Endothelial cell of umbilical vein (primary cell): ENCODE measurements around the gene NT5C3A. TPM values are rescaled to one million over a fixed set of nuclear protein-coding genes. Genes with fewer than 3 reads are reported as not detected.

Experiments used
- BruUV-seq: library from RNA; stranded (reverse); fragments of 400-500 nt; replicated peaks from 2 replicates; lab custom pipeline; 2021; lab: Mats Ljungman, UMichigan
- CTCF ChIA-PET: fragments of 300-600, 350-600 bp; sonication (Branson Sonifier 250); formaldehyde crosslinking; loops from one replicate; lab custom pipeline; 2021; ENCODE audit warnings: antibody characterized with exemption, inconsistent platforms; lab: Charles Lee
- POLR2A ChIA-PET: fragments of 300-600, 350-600 bp; sonication (Branson Sonifier 250); formaldehyde crosslinking; loops from one replicate; lab custom pipeline; 2021; ENCODE audit warnings: antibody characterized with exemption, inconsistent platforms; lab: Charles Lee
- DNase-seq: peaks from one replicate; pipeline ENCODE4 v3.0.0-alpha.2; 2011; ENCODE audit warnings: low read depth, low spot score
- FAIRE-seq: peaks from 2 replicates; lab custom pipeline; 2011; peaks lifted over from hg19 to GRCh38; lab: Jason Lieb, UNC
- H2AFZ ChIP-seq: 2 replicates; pipeline ENCODE4 v1.6.0; 2012; ENCODE audit warnings: low read depth, low read length, control low read depth, inconsistent platforms
- H3K27ac ChIP-seq: 2 replicates; pipeline ENCODE4 v1.5.1; 2011; ENCODE audit warnings: low read depth, mild to moderate bottlenecking, control low read depth, low read length, moderate library complexity; ENCODE audit not compliant: insufficient read depth
- H3K27me3 ChIP-seq, 2 experiments: 2 replicates each; pipeline versions ENCODE4 v1.6.0 to v1.6.1; 2011; ENCODE audit warnings: low read length in 2 of 2, mixed read lengths in 1 of 2; ENCODE audit not compliant: control insufficient read depth in 2 of 2, insufficient read depth in 2 of 2
- H3K36me3 ChIP-seq, 2 experiments: 2 replicates in 1 of 2; 3 replicates in 1 of 2; pipeline ENCODE4 v1.5.1; 2011; ENCODE audit warnings: low read length in 2 of 2, mild to moderate bottlenecking in 1 of 2, moderate library complexity in 1 of 2; ENCODE audit not compliant: control insufficient read depth in 2 of 2, insufficient read depth in 2 of 2; ENCODE audit errors: extremely low read depth in 1 of 2
- H3K4me1 ChIP-seq: 3 replicates; pipeline ENCODE4 v1.5.1; 2011; ENCODE audit warnings: mild to moderate bottlenecking, low read length; ENCODE audit not compliant: control insufficient read depth, insufficient read depth; ENCODE audit errors: extremely low read depth
- H3K4me2 ChIP-seq: 2 replicates; pipeline ENCODE4 v1.6.1; 2011; ENCODE audit warnings: low read length, control low read depth, mixed read lengths; ENCODE audit not compliant: insufficient read depth
- H3K4me3 ChIP-seq, 3 experiments: fragments of 200-600 bp in 1 of 3; sonication (generic), shearing (Covaris generic) in 1 of 3; replicated peaks in 1 of 3; 2 replicates each; pipeline ENCODE4 v1.5.1; 2011 to 2016; ENCODE audit warnings: control low read depth in 3 of 3, low read length in 3 of 3, mild to moderate bottlenecking in 2 of 3, inconsistent platforms in 1 of 3, low read depth in 1 of 3, moderate library complexity in 1 of 3; ENCODE audit not compliant: insufficient read depth in 1 of 3
- H3K79me2 ChIP-seq: 2 replicates; pipeline ENCODE4 v1.6.0; 2012; ENCODE audit warnings: low read length, inconsistent platforms; ENCODE audit not compliant: control insufficient read depth, insufficient read depth
- H3K9ac ChIP-seq: replicated peaks from 2 replicates; pipeline ENCODE3; 2011; ENCODE audit warnings: low read length, control low read depth; ENCODE audit not compliant: insufficient read depth; ENCODE audit errors: extremely low read depth
- H3K9me1 ChIP-seq: replicated peaks from 3 replicates; pipeline ENCODE4 v1.6.0; 2011; ENCODE audit warnings: mild to moderate bottlenecking, low read length; ENCODE audit not compliant: control insufficient read depth, insufficient read depth; ENCODE audit errors: extremely low read depth
- H3K9me3 ChIP-seq: replicated peaks from 2 replicates; pipeline ENCODE4 v1.5.1; 2012; ENCODE audit warnings: low read length, inconsistent platforms; ENCODE audit not compliant: control insufficient read depth, insufficient read depth
- H4K20me1 ChIP-seq: replicated peaks from 2 replicates; pipeline ENCODE3; 2011; ENCODE audit warnings: mild to moderate bottlenecking, low read length; ENCODE audit not compliant: control insufficient read depth, insufficient read depth; ENCODE audit errors: extremely low read depth
- EZH2 ChIP-seq: IDR thresholded peaks from 2 replicates; pipeline ENCODE4 v1.6.1; 2012; ENCODE audit warnings: borderline replicate concordance, low read depth, mild to moderate bottlenecking, moderate library complexity, low read length, inconsistent platforms; ENCODE audit not compliant: severe bottlenecking
- FOS ChIP-seq: IDR thresholded peaks from 2 replicates; pipeline ENCODE4 v1.6.1; 2011; ENCODE audit warnings: mild to moderate bottlenecking, low read length, moderate library complexity, borderline replicate concordance; ENCODE audit not compliant: insufficient read depth
- GATA2 ChIP-seq: IDR thresholded peaks from 2 replicates; pipeline ENCODE4 v1.7.0; 2011; ENCODE audit warnings: low read depth, mild to moderate bottlenecking, moderate library complexity, mixed read lengths, low read length; ENCODE audit not compliant: insufficient read length, insufficient read depth
- JUN ChIP-seq: IDR thresholded peaks from 2 replicates; pipeline ENCODE4 v1.6.1; 2011; ENCODE audit warnings: borderline replicate concordance, low read depth; ENCODE audit not compliant: insufficient read length, insufficient read depth
- MYC ChIP-seq: IDR thresholded peaks from one replicate; pipeline ENCODE4 v1.6.1; 2011; ENCODE audit warnings: mild to moderate bottlenecking, low read depth, low read length
- POLR2A ChIP-seq: IDR thresholded peaks from 2 replicates; pipeline ENCODE4 v1.6.1; 2012; ENCODE audit warnings: low read depth, mild to moderate bottlenecking, control low read depth, low read length
- POLR2AphosphoS5 ChIP-seq: IDR thresholded peaks from 2 replicates; pipeline ENCODE4 v1.6.1; 2012; ENCODE audit warnings: low read depth, mild to moderate bottlenecking, control low read depth, low read length, moderate library complexity; ENCODE audit not compliant: insufficient read depth
- dilution Hi-C: fragments of 300-500 bp; cut with MboI; formaldehyde crosslinking; loops from one replicate; pipeline ENCODE4 v1.15.0; 2019; ENCODE audit warnings: low sequenced_read_pairs; ENCODE audit not compliant: extremely low pct_ligation_motif_present
- intact Hi-C: fragments of 100-400 bp; cut with micrococcal nuclease; formaldehyde crosslinking; loops from one replicate; pipeline ENCODE4 v1.10.0; 2022
- polyA plus RNA-seq, 4 experiments: library from polyadenylated mRNA; depleted of rRNA in 3 of 4; stranded (reverse) in 3 of 4; unstranded in 1 of 4; fragments of >200 nt; gene quantifications; 2 replicates each; pipeline versions ENCODE4 v1.2.1 to v1.2.3, GENCODE V29; 2011 to 2012; ENCODE audit warnings: missing spikeins in 1 of 4
- total RNA-seq: library from RNA; stranded (reverse); gene quantifications from 2 replicates; pipeline ENCODE4 v1.2.3, GENCODE V29; 2021
- TF ChIP-seq, protein P1 (sequence below), 2 donors: IDR thresholded peaks; 1 replicate in 1 of 2; 2 replicates in 1 of 2; pipeline ENCODE4 v1.5.1; 2011; ENCODE audit warnings: low read length in 2 of 2, mild to moderate bottlenecking in 2 of 2, moderate library complexity in 2 of 2, control low read depth in 1 of 2, inconsistent platforms in 1 of 2, low read depth in 1 of 2; ENCODE audit not compliant: insufficient read depth in 1 of 2; ENCODE audit errors: extremely low read depth in 1 of 2
- TF ChIP-seq, protein P2 (sequence below): IDR thresholded peaks from 2 replicates; pipeline ENCODE4 v1.6.1; 2011; ENCODE audit not compliant: insufficient read depth, insufficient read length

Gene NT5C3A
- total and polyA plus RNA-seq, 2 donors (not counting 3 experiments of a cell fraction or from before 2014, with no cell fraction given), result 7.1 to 22.6 TPM

DNA sequence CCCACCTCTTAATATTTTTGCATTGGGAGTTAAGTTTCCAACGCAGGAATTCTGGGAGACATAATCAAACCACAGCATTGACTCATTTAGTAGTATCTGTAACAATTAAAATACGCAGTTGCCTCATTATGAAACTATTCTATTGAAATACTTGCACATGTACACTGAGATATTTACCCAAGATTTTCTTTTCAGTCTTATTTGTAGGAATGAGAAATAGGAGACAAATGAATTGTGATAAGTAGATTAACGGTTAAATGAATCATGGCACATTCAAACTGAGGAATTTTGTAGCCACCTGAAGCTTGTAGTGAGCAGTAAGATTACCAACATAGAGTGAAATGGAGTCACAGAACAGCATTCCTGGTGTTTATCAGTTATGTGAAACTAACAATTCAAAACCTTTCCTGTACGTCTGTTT, 28.5 kb upstream of the NT5C3A start:
- Histone ChIP-seq H3K27ac (no peak overlapping the region), H3K9me1 (no peaks in the 10 kb centered on the region), H3K9me3 (no peaks in the 10 kb centered on the region), H2AFZ (no peak overlapping the region), H3K9ac (no peak overlapping the region), H3K79me2 (no peaks in the 10 kb centered on the region), H3K4me3 (no peak overlapping the region), H3K27me3 (no peaks in the 10 kb centered on the region), H3K36me3 (peaks cover 1 to 5% of the 10 kb centered on the region in 2 experiments), H3K4me1 (no peaks in the 10 kb centered on the region), H4K20me1 (no peaks in the 10 kb centered on the region), H3K4me2 (no peak overlapping the region)
- TF ChIP-seq, protein P1, sequence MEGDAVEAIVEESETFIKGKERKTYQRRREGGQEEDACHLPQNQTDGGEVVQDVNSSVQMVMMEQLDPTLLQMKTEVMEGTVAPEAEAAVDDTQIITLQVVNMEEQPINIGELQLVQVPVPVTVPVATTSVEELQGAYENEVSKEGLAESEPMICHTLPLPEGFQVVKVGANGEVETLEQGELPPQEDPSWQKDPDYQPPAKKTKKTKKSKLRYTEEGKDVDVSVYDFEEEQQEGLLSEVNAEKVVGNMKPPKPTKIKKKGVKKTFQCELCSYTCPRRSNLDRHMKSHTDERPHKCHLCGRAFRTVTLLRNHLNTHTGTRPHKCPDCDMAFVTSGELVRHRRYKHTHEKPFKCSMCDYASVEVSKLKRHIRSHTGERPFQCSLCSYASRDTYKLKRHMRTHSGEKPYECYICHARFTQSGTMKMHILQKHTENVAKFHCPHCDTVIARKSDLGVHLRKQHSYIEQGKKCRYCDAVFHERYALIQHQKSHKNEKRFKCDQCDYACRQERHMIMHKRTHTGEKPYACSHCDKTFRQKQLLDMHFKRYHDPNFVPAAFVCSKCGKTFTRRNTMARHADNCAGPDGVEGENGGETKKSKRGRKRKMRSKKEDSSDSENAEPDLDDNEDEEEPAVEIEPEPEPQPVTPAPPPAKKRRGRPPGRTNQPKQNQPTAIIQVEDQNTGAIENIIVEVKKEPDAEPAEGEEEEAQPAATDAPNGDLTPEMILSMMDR (IDR thresholded peaks at IDR 0.05; ENCODE audit: extremely low read depth in 1 of 2, insufficient read depth in 1 of 2, low read depth in 1 of 2, low read length in 2 of 2), result no peak
- TF ChIP-seq POLR2A (no peak), JUN (no peak), FOS (no peak), EZH2 (no peak), GATA2 (no peak), POLR2AphosphoS5 (no peak), MYC (no peak)
- TF ChIP-seq, protein P2, sequence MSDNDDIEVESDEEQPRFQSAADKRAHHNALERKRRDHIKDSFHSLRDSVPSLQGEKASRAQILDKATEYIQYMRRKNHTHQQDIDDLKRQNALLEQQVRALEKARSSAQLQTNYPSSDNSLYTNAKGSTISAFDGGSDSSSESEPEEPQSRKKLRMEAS, result no peak
- intact Hi-C loops (no loop called here), dilution Hi-C loops (no loop called here)
- no peak for FAIRE-seq
- ChIA-PET POLR2A (no interaction called here), CTCF (interaction anchor here (1.1 to 1.7 kb wide), 5 partner anchors 11 to 329 kb away, joined by 3 to 4 read pairs (median 4); partner anchors contain the start of gene NT5C3A)
- DNase-seq, result no peak
- BruUV-seq, result no TSS peak
